ENCODE measurements around the gene PGAM5. TPM values are rescaled to one million over a fixed set of nuclear protein-coding genes. Genes with fewer than 3 reads are reported as not detected.

PGAM5 gene
- total RNA-seq, 1 experiment from 2014 or later, result 101 TPM

GRCh38 chr12:132711080-132711843 is 620 bp downstream of the PGAM5 start:
- H3K9me3 Mint-ChIP-seq (ENCODE audit: low read depth, unreplicated experiment), result no peaks in the 10 kb centered on the region
- no TSS peak for BruUV-seq (replicated peaks)
- CTCF ChIA-PET, result interaction anchor here (0.5 kb wide), 2 partner anchors 11 to 56 kb away, joined by 3 to 4 read pairs; no protein-coding TSS in a partner anchor
- H3K27me3 Mint-ChIP-seq (ENCODE audit: unreplicated experiment), result no peaks in the 10 kb centered on the region
- H3K27ac Mint-ChIP-seq (ENCODE audit: unreplicated experiment), result no peak overlapping the region
- TF ChIP-seq, protein P1, sequence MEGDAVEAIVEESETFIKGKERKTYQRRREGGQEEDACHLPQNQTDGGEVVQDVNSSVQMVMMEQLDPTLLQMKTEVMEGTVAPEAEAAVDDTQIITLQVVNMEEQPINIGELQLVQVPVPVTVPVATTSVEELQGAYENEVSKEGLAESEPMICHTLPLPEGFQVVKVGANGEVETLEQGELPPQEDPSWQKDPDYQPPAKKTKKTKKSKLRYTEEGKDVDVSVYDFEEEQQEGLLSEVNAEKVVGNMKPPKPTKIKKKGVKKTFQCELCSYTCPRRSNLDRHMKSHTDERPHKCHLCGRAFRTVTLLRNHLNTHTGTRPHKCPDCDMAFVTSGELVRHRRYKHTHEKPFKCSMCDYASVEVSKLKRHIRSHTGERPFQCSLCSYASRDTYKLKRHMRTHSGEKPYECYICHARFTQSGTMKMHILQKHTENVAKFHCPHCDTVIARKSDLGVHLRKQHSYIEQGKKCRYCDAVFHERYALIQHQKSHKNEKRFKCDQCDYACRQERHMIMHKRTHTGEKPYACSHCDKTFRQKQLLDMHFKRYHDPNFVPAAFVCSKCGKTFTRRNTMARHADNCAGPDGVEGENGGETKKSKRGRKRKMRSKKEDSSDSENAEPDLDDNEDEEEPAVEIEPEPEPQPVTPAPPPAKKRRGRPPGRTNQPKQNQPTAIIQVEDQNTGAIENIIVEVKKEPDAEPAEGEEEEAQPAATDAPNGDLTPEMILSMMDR (IDR thresholded peaks at IDR 0.05; ENCODE audit: unreplicated experiment), result no peak
- H3K36me3 Mint-ChIP-seq (ENCODE audit: insufficient read depth, unreplicated experiment), result peaks cover 86% of the 10 kb centered on the region
- H3K4me1 Mint-ChIP-seq (ENCODE audit: low read depth, unreplicated experiment), result no peaks in the 10 kb centered on the region
- H3K4me3 Mint-ChIP-seq (ENCODE audit: low read depth, unreplicated experiment), result peak overlapping the region; percentile 68
- DNase-seq, result peak; percentile 47
- intact Hi-C loops (cut with micrococcal nuclease; ENCODE audit: unreplicated experiment), result no loop called here

- Mint-ChIP-seq H3K4me1 (ENCODE audit: low read depth, unreplicated experiment) (no peaks in the 10 kb centered on the region), H3K4me3 (ENCODE audit: low read depth, unreplicated experiment) (no peak overlapping the region), H3K27me3 (ENCODE audit: unreplicated experiment) (no peaks in the 10 kb centered on the region), H3K9me3 (ENCODE audit: low read depth, unreplicated experiment) (no peaks in the 10 kb centered on the region), H3K27ac (ENCODE audit: unreplicated experiment) (peak overlapping the region; percentile 13), H3K36me3 (ENCODE audit: insufficient read depth, unreplicated experiment) (peaks cover 95% of the 10 kb centered on the region)
- TSS peak; percentile 15 for BruUV-seq (replicated peaks)
- DNase-seq, result no peak
- CTCF ChIA-PET, result no interaction called here
- intact Hi-C loops (cut with micrococcal nuclease; ENCODE audit: unreplicated experiment), result no loop called here
- TF ChIP-seq, protein P1 (IDR thresholded peaks at IDR 0.05; ENCODE audit: unreplicated experiment), result no peak
These were observed 2.5 kb downstream of the PGAM5 start for GRCh38 chr12:132713123-132713522.

GRCh38 chr12:132715874-132716273 is 5.2 kb downstream of the PGAM5 start:
- Mint-ChIP-seq H3K4me1 (ENCODE audit: low read depth, unreplicated experiment) (no peaks in the 10 kb centered on the region), H3K27ac (ENCODE audit: unreplicated experiment) (no peak overlapping the region), H3K9me3 (ENCODE audit: low read depth, unreplicated experiment) (no peaks in the 10 kb centered on the region), H3K4me3 (ENCODE audit: low read depth, unreplicated experiment) (no peak overlapping the region), H3K27me3 (ENCODE audit: unreplicated experiment) (no peaks in the 10 kb centered on the region), H3K36me3 (ENCODE audit: insufficient read depth, unreplicated experiment) (peaks cover 97% of the 10 kb centered on the region)
- CTCF ChIA-PET, result no interaction called here
- no peak for DNase-seq
- intact Hi-C loops (cut with micrococcal nuclease; ENCODE audit: unreplicated experiment), result no loop called here
- BruUV-seq (replicated peaks), result no TSS peak
- TF ChIP-seq, protein P1 (IDR thresholded peaks at IDR 0.05; ENCODE audit: unreplicated experiment), result no peak

- no peak overlapping the region for H3K4me3 Mint-ChIP-seq (ENCODE audit: low read depth, unreplicated experiment)
- peaks cover 97% of the 10 kb centered on the region for H3K36me3 Mint-ChIP-seq (ENCODE audit: insufficient read depth, unreplicated experiment)
- BruUV-seq (replicated peaks), result no TSS peak
- no peak for DNase-seq
- H3K27me3 Mint-ChIP-seq (ENCODE audit: unreplicated experiment), result no peaks in the 10 kb centered on the region
- intact Hi-C loops (cut with micrococcal nuclease; ENCODE audit: unreplicated experiment), result no loop called here
- no peaks in the 10 kb centered on the region for H3K9me3 Mint-ChIP-seq (ENCODE audit: low read depth, unreplicated experiment)
- H3K4me1 Mint-ChIP-seq (ENCODE audit: low read depth, unreplicated experiment), result no peaks in the 10 kb centered on the region
- H3K27ac Mint-ChIP-seq (ENCODE audit: unreplicated experiment), result no peak overlapping the region
- CTCF ChIA-PET, result no interaction called here
- TF ChIP-seq, protein P1 (IDR thresholded peaks at IDR 0.05; ENCODE audit: unreplicated experiment), result no peak
These were observed 5.7 kb downstream of the PGAM5 start for GRCh38 chr12:132716356-132716755.

Measured in Calu3 (cell line).